HG02678 (cell line): ENCODE results near the gene LARP4B.
"Not testable (repeated sequence)": the region's sequence is repeated elsewhere in the genome, so short reads cannot be mapped to it uniquely, and the experiment has no call there.

ENCODE experiments used
- ATAC-seq: cut with Tn5 transposase; IDR thresholded peaks from one replicate; pipeline ENCODE4 v1.9.1; 2021; ENCODE audit warnings: mild to moderate bottlenecking, moderate library complexity; ENCODE audit not compliant: unreplicated experiment

The LARP4B gene

DNA sequence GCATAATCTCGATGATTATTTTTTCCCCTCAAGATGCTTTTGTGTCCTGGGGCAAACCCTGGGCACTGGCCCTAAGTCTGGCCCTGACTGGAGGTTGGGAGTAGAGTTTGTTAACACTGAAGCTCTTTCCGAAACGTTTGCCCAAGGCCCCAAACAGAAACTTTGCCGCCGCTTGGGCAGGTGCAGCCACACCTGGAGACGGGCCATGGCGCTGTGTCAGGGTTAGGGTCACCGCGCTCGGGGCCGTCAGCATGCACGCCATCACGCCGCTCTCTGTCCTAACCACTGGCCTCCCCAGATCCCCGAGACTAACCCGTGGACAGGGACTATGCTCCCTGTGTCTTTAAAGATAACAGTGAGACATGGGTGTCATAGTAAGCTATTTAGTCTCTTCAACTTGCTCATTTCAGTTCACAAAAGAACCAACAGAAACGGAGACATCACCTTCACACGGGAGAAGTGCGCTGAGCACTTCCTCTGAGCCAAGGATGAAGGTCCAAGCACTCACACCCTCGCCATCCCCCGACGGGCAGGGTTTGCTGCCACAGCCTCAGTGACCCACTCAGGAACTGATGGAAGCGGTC lies 156.8 kb downstream of the LARP4B start:
- no peak for ATAC-seq

- no peak for ATAC-seq
Observed at GRCh38 chr10:774223-774622, 157.3 kb downstream of the LARP4B start.

GRCh38 chr10:773562-774161 lies 157.8 kb downstream of the LARP4B start:
- ATAC-seq = no peak

- no peak for ATAC-seq
Observed at GRCh38 chr10:772227-772637, 159.3 kb downstream of the LARP4B start.

- no peak for ATAC-seq
Observed at GRCh38 chr10:771647-772046, 159.9 kb downstream of the LARP4B start.

DNA sequence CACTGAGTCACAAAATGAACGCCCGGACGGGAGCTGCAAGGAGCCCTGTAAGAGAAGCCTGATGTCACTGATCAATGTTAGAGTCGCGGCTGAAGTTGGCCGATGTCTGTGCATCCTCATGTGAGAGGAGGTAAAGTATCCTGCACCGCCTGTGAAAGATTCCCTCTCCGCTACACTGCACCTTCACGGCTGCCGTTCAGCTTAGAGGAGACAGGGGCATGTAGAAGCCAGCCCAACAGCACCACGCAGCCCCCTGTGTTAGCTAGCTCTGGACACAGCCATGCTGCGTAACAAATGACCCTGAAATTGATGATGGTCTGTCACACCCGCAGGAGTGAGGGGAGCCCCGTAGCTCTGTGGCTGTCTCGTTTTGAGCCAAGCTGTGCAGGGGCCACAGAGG lies 160.5 kb downstream of the LARP4B start:
- no peak for ATAC-seq

DNA sequence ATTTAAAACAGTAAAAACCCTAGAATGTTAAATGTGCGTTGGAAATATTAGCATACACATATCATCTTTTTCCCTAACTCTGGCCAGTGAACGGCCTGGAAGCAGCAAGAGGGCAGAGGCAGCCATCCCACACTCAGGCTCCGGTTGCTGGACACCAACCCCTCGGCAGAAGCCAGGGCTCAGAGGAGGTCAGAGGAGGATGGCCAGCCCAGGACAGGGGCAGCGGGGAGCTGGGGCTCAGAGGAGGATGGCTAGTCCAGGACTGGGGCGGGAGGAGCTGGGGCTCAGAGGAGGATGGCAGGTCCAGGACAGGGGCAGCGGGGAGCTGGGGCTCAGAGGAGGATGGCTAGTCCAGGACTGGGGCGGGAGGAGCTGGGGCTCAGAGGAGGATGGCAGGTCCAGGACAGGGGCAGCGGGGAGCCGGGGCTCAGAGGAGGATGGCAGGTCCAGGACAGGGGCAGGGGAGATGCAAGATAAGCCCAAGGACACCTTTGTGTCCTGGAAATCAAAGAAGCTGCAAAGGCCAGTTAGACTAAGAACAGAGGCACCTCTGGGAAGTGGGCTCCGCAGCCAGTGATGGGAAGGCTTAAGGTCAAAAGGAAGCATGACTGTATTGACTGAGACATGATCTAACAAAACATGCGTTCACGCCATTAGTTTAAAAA lies 161.3 kb downstream of the LARP4B start:
- ATAC-seq = not testable (repeated sequence)

GRCh38 chr10:767794-768193 lies 163.7 kb downstream of the LARP4B start:
- no peak for ATAC-seq

DNA sequence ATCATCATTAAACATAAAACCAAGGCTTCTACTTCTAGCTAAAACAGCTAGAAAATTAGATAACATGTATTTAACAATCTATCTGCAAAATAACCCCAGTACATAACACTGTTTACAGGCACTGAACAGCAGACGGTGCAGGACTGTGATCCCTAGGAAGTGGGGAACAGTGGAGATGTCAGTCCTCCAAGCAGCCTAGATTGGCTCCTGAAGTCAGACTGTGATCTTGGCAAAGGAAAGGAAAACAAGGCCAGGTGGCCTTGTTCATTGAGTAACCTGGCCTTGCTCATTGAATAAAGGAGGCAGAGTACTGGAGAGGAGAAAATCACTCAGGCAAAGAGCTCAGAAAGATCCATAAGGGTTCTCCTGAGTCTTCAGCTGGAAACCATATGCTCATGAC lies 164.3 kb downstream of the LARP4B start:
- no peak for ATAC-seq

GRCh38 chr10:761376-761775 lies 170.1 kb downstream of the LARP4B start:
- ATAC-seq = no peak

GRCh38 chr10:760622-761021 lies 170.9 kb downstream of the LARP4B start:
- no peak for ATAC-seq

- no peak for ATAC-seq
Observed at GRCh38 chr10:759898-760477, 171.5 kb downstream of the LARP4B start.
